ENCODE measurements around the gene RIOK1. TPM values are rescaled to one million over a fixed set of nuclear protein-coding genes. Genes with fewer than 3 reads are reported as not detected.
"Not testable (repeated sequence)": the region's sequence is repeated elsewhere in the genome, so short reads cannot be mapped to it uniquely, and the experiment has no call there.

The RIOK1 gene
- 38.3 and 38.7 TPM in 2 replicates for total RNA-seq

DNA sequence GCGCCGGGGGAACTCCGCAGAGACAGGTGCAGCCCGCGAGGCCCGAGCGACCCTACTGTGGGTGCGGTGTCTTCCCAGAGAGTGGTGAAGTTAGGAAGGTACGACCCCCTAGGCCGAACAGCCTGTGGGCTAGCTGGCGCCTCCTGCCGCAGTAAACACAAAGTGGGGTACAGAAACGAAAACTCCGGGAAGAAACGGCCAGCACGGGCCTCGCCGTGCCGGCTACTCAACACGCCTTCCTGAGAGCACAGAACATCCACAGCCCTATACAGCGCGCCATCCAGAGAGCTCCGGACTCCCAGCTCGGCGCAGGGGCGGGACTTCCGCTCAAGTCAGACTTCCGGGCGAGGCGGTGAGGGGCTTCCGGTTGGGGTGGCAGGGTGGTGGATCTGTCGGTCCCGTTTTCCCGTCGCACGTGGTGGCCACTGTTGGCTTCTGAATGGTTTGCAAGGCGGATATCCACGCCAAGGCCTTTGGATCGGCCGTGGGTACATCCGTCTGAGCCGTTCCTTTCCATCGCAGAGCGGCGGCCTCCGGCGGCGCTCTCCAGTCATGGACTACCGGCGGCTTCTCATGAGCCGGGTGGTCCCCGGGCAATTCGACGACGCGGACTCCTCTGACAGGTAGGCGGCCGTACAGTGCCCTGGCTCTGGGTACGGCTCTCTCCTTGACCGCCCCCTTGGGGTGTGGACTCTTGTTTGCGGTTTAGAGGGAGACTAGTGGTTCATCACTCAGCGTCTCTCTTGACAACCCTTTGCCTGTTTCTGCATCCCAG, at the start of gene RIOK1, which contains the start of gene CAGE1:
RIOK1 (plus strand) TSS at position 358 of the 775 bp plus-strand sequence; CDS start at position 553, 195 bp downstream.
CAGE1 (minus strand) TSS at position 292 of the 775 bp plus-strand sequence. CDS start 2,569 bp downstream, outside the sequence.
- H3K4me1 Mint-ChIP-seq, result peaks cover 34% of the 10 kb centered on the region
- intact Hi-C loops (cut with micrococcal nuclease), result loop anchor here (1.0 to 10.0 kb wide), 7 partner anchors 76 to 713 kb away; partner anchors contain the start of genes BLOC1S5, EEF1E1, SNRNP48 and SSR1
- H3K9me3 Mint-ChIP-seq, result no peaks in the 10 kb centered on the region

DNA sequence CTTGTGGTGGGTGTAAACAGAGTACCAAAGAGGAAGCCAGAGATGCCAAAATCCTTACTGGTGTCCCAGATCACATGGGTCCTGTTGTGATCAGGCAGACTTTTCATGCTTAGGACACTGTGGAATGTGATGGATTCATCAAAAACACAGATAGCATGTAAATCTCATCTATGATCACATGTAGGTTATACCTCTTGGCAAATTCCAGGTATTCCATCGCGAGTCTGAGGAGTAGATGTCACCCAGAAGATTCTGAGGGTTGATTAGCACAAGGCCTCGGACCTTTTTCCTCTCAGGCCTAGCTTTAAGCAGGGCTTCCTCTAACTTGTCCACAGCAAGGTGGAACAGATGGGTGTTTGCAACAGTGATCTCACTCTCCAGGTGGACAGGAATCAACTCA, 48.3 kb upstream of the RIOK1 start:
- H3K36me3 Mint-ChIP-seq (ENCODE audit: low read depth), result no peaks in the 10 kb centered on the region
- ChIA-PET POLR2A (no interaction called here), CTCF (interaction anchor here (0.9 kb wide), 1 partner anchor 10 kb away, joined by 3 read pairs; no protein-coding TSS in a partner anchor)
- H3K27me3 Mint-ChIP-seq, result peaks cover 21% of the 10 kb centered on the region
- ATAC-seq (ENCODE audit: low read depth) (no peak), DNase-seq (no peak)
- H3K4me1 Mint-ChIP-seq, result no peaks in the 10 kb centered on the region
- no peak overlapping the region for H3K27ac Mint-ChIP-seq
- intact Hi-C loops (cut with micrococcal nuclease), result no loop called here
- H3K9me3 Mint-ChIP-seq, result no peaks in the 10 kb centered on the region
- no peak overlapping the region for H3K4me3 Mint-ChIP-seq
- TF ChIP-seq, protein P1, sequence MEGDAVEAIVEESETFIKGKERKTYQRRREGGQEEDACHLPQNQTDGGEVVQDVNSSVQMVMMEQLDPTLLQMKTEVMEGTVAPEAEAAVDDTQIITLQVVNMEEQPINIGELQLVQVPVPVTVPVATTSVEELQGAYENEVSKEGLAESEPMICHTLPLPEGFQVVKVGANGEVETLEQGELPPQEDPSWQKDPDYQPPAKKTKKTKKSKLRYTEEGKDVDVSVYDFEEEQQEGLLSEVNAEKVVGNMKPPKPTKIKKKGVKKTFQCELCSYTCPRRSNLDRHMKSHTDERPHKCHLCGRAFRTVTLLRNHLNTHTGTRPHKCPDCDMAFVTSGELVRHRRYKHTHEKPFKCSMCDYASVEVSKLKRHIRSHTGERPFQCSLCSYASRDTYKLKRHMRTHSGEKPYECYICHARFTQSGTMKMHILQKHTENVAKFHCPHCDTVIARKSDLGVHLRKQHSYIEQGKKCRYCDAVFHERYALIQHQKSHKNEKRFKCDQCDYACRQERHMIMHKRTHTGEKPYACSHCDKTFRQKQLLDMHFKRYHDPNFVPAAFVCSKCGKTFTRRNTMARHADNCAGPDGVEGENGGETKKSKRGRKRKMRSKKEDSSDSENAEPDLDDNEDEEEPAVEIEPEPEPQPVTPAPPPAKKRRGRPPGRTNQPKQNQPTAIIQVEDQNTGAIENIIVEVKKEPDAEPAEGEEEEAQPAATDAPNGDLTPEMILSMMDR (IDR thresholded peaks at IDR 0.05), result no peak

More for the DNA sequence above, at the start of gene RIOK1, which contains the start of gene CAGE1:
- H3K27me3 Mint-ChIP-seq, result no peaks in the 10 kb centered on the region
- H3K36me3 Mint-ChIP-seq (ENCODE audit: low read depth), result peaks cover 42% of the 10 kb centered on the region
- peak within 1 kb of the TSS; percentile 100 for H3K27ac Mint-ChIP-seq
- POLR2A ChIA-PET, result interaction anchor here (0.5 to 3.9 kb wide), 14 partner anchors 26 to 803 kb away, joined by 3 to 75 read pairs (median 4); partner anchors contain the start of genes BLOC1S5, EEF1E1, SNRNP48 and SSR1
- CTCF ChIA-PET, result interaction anchor here (1.3 to 5.1 kb wide), 2 partner anchors 83 to 114 kb away, joined by 4 to 39 read pairs; no protein-coding TSS in a partner anchor
- TF ChIP-seq, protein P1 (IDR thresholded peaks at IDR 0.05), result no peak
- DNase-seq (peak; percentile 93), ATAC-seq (ENCODE audit: low read depth) (peak; percentile 87)
- H3K4me3 Mint-ChIP-seq, result peak within 1 kb of the TSS; percentile 96

DNA sequence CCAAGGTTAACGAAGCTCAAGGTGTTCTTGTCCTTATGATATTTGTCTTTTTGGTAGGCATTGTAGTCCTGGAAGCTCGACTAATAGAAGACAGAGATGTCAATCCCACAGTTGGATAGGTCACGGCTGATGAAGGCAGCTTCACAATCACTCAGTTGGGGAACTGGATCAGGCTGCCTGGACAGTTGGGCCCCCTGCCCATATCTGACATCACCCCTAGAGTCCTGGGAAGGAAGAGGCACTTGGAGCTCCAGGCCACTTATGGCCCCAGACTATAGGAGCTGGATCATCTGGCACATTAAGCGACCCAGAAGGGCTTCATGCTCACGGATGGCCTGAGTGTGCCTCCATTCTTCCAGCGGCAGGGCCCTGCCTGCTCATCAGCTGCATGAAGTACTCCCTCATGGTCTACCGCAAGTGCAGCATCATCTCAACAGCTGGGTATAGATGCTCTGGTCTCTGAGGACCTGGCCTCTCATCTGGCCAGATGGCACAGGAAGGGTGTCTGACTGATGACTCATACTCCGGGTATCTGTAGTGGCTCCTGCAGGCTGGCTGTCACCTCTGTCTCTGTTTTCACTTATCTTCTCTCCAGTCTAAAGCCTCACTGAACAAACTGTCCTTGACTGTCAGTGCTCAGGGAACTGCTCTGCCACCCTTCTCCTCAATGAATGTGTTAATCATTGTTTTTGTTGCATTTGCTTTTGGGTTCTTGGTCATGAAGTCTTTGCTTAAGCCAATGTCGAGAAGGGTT, 47.4 kb upstream of the RIOK1 start:
- DNase-seq (no peak), ATAC-seq (ENCODE audit: low read depth) (no peak)
- CTCF ChIA-PET, result interaction anchor here (0.9 kb wide), 1 partner anchor 9 kb away, joined by 3 read pairs; no protein-coding TSS in a partner anchor
- H3K9me3 Mint-ChIP-seq, result no peaks in the 10 kb centered on the region
- intact Hi-C loops (cut with micrococcal nuclease), result no loop called here
- POLR2A ChIA-PET, result no interaction called here
- TF ChIP-seq, protein P1 (IDR thresholded peaks at IDR 0.05), result no peak
- no peak overlapping the region for H3K4me3 Mint-ChIP-seq
- no peaks in the 10 kb centered on the region for H3K36me3 Mint-ChIP-seq (ENCODE audit: low read depth)
- peaks cover 21% of the 10 kb centered on the region for H3K27me3 Mint-ChIP-seq
- H3K27ac Mint-ChIP-seq, result no peak overlapping the region
- H3K4me1 Mint-ChIP-seq, result no peaks in the 10 kb centered on the region

DNA sequence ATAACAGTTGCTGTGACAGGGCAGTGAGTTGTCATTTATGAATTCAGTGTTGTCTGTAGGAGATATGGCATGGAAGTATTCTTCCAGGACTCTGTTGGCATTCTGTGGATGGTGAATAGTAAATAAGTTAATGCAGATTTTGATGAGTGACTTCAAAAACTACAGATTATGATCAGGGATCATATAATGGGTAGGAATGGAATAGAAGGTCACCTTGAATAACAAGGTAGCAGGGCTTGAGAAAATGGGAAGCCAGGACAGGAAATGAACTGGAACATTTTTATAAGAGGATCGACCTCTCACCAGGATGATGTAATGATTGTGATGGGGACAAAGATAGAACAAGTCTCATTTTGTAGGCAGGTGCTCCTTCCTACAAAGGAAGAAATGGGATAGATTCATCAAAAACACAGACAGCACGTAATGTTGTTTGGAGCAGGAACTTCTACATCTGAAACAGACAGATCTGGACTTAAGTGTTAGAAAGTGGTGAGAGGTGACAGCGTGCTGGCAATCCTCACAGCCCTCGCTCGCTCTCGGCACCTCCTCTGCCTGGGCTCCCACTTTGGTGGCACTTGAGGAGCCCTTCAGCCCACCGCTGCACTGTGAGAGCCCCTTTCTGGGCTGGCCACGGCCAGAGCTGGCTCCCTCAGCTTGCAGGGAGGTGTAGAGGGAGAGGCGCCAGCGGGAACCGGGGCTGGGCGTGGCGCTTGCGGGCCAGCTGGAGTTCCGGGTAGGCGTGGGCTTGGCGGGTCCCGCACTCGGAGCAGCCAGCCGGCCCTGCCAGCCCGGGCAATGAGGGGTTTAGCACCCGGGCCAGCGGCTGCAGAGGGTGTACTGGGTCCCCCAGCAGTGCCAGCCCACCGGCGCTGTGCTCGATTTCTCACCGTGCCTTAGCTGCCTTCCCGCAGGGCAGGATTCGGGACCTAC, 45.8 kb upstream of the RIOK1 start:
- DNase-seq (no peak), ATAC-seq (ENCODE audit: low read depth) (no peak)
- CTCF ChIA-PET, result no interaction called here
- TF ChIP-seq, protein P1 (IDR thresholded peaks at IDR 0.05), result no peak
- no peaks in the 10 kb centered on the region for H3K9me3 Mint-ChIP-seq
- H3K27ac Mint-ChIP-seq, result no peak overlapping the region
- POLR2A ChIA-PET, result no interaction called here
- H3K27me3 Mint-ChIP-seq, result peaks cover 24% of the 10 kb centered on the region
- no peak overlapping the region for H3K4me3 Mint-ChIP-seq
- H3K4me1 Mint-ChIP-seq, result no peaks in the 10 kb centered on the region
- intact Hi-C loops (cut with micrococcal nuclease), result no loop called here
- no peaks in the 10 kb centered on the region for H3K36me3 Mint-ChIP-seq (ENCODE audit: low read depth)

DNA sequence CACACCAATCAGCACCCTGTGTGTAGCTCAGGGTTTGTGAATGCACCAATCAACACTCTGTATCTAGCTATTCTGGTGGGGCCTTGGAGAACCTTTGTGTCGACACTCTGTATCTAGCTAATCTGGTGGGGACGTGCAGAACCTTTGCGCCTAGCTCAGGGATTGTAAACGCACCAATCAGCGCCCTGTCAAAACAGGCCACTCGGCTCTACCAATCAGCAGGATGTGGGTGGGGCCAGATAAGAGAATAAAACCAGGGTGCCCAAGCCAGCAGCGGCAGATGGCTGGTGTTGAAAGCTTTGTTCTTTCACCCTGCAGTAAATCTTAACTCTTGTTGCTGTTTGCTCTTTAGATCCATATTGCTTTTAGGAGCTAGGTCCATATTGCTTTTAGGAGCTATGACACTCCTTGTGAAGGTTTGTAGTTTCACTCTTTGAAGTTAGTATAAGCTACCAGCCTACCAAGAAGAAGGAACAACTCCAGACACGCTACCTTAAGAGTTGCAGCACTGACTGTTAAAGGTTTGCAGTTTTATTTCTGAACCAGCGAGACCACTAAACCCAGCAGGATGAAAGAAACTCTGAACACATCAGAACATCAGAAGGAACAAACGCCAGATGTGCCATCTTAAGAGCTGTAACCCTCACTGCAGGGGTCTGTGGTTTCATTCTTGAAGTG, 44.7 kb upstream of the RIOK1 start:
- H3K4me3 Mint-ChIP-seq; intact Hi-C loops (cut with micrococcal nuclease); POLR2A ChIA-PET; CTCF ChIA-PET; H3K27ac Mint-ChIP-seq; H3K4me1 Mint-ChIP-seq; ATAC-seq (ENCODE audit: low read depth); H3K9me3 Mint-ChIP-seq; DNase-seq; H3K36me3 Mint-ChIP-seq (ENCODE audit: low read depth): not testable (repeated sequence)
- H3K27me3 Mint-ChIP-seq, result peaks cover 21% of the 10 kb centered on the region

DNA sequence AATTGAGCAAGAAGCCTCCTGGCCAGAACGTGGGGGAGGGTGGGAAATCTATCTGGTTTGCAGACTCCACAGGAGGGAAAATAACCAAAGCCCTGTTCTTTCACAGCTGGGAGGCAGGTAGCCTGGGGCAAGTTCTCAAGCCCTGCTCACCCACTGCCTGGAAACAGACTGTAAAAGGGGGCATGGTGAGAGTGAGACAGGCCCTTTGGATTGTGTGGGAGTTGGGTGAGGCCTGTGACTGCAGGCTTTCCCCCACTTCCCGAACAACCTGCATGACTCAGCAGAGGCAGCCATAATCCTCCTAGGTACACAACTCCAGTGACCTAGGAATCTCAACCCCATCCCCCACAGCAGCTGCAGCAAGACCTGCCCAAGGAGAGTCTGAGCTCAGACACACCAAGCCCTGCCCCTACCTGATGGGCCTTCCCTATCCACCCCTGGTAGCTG, 42.0 kb upstream of the RIOK1 start:
- H3K4me3 Mint-ChIP-seq; H3K36me3 Mint-ChIP-seq (ENCODE audit: low read depth); H3K4me1 Mint-ChIP-seq; H3K9me3 Mint-ChIP-seq; POLR2A ChIA-PET; intact Hi-C loops (cut with micrococcal nuclease); DNase-seq; ATAC-seq (ENCODE audit: low read depth); H3K27ac Mint-ChIP-seq; CTCF ChIA-PET: not testable (repeated sequence)
- peaks cover 22% of the 10 kb centered on the region for H3K27me3 Mint-ChIP-seq

DNA sequence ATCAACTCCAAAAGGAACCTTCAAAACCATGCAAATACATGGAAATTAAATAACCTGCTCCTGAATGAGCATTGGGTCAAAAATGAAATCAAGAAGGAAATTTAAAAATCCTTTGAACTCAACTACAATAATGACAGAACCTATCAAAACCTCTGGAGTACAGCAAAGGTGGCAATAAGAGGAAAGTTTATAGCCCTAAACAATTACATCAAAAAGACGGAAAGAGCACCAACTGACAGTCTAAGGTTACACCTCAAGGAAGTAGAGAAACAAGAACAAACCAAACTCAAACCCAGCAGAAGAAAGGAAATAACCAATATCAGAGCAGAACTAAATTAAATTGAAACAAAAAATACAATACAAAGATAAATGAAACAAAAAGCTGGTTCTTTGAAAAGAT, 39.0 kb upstream of the RIOK1 start:
- not testable (repeated sequence) for H3K36me3 Mint-ChIP-seq (ENCODE audit: low read depth)

More for the DNA sequence above, 39.0 kb upstream of the RIOK1 start:
- H3K27ac Mint-ChIP-seq; POLR2A ChIA-PET; H3K9me3 Mint-ChIP-seq; H3K4me1 Mint-ChIP-seq; DNase-seq; intact Hi-C loops (cut with micrococcal nuclease); H3K4me3 Mint-ChIP-seq; ATAC-seq (ENCODE audit: low read depth): not testable (repeated sequence)
- peaks cover 14% of the 10 kb centered on the region for H3K27me3 Mint-ChIP-seq
- CTCF ChIA-PET, result interaction anchor here (1.0 kb wide), 1 partner anchor 9 kb away, joined by 3 read pairs; no protein-coding TSS in a partner anchor

Data from activated B cell treated with CpG ODN at 0.5 μM for 24 hours (primary cell).